ENCODE data around the gene LMO4. TPM values are rescaled to one million over a fixed set of nuclear protein-coding genes. Genes with fewer than 3 reads are reported as not detected.

LMO4 gene
- total RNA-seq, 2 donors from 2014 or later: 38.3 to 49.3 TPM

DNA sequence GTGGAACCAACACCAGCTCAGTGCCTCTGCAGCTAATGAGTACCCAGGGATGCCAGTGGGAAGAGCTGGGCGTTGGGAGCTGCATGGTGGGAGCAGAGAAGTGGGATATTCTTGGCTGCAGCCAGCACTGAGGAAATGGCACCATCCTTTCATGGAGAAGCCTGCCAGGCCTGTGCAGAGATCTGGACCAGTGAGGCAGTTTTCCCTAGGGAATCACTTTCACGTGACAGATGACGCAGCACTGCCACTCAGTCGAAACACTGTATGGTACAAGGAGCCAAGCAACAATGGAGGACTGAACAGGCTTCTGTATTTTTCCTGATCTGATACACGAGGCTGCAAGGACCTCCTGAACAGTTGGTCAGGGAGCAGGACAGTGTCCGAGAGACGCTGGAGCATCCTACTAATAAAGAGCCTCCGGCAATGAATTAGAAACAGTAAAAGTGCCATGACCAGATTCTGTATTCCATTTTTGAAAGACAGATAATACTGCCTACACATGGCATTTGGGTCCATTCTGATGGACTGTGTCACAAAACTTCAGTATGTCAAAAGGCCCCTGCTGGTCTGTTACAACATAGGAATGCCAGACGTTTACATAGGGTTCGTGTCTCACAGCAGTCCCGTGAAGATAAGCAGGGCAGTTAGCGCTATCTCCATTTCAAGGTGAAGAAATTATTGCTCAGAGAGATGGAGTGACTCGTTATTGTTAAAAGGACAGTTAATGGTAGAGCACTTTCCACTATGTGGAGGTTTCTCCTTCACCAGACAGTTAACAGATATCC is 44.0 kb upstream of the LMO4 start:
- TF ChIP-seq CTCF (conservative IDR thresholded peaks at IDR 0.05): no peak
- H3K4me1 ChIP-seq (ENCODE audit: control insufficient read depth, insufficient read depth, low read length): no peaks in the 10 kb centered on the region
- no peaks in the 10 kb centered on the region for H3K36me3 ChIP-seq (ENCODE audit: control insufficient read depth, insufficient read depth, low read length)
- no peak overlapping the region for H3K4me3 ChIP-seq (ENCODE audit: low read length)
- DNase-seq: no peak
- Mint-ChIP-seq H3K4me3 (no peak overlapping the region), H3K4me1 (peaks cover 3% of the 10 kb centered on the region), H3K27ac (no peak overlapping the region), H3K27me3 (ENCODE audit: insufficient read depth) (peaks cover 1% of the 10 kb centered on the region), H3K36me3 (ENCODE audit: low read depth) (no peaks in the 10 kb centered on the region), H3K9me3 (no peaks in the 10 kb centered on the region)
- no peaks in the 10 kb centered on the region for H3K27me3 ChIP-seq (ENCODE audit: control insufficient read depth, insufficient read depth, low read length, poor library complexity, severe bottlenecking)
- H3K9me3 ChIP-seq (ENCODE audit: control insufficient read depth, low read length): no peaks in the 10 kb centered on the region
- WGBS, 2 experiments (ENCODE audit: insufficient coverage in 1 of 2, insufficient read length in 1 of 2): 85 to 88% methylated on average over 12 to 13 of the region's 13 CpGs
- no peak overlapping the region for H3K9ac ChIP-seq (ENCODE audit: extremely low read depth, low read length, poor library complexity, severe bottlenecking)
- H3K27ac ChIP-seq (ENCODE audit: low read depth, low read length): no peak overlapping the region

DNA sequence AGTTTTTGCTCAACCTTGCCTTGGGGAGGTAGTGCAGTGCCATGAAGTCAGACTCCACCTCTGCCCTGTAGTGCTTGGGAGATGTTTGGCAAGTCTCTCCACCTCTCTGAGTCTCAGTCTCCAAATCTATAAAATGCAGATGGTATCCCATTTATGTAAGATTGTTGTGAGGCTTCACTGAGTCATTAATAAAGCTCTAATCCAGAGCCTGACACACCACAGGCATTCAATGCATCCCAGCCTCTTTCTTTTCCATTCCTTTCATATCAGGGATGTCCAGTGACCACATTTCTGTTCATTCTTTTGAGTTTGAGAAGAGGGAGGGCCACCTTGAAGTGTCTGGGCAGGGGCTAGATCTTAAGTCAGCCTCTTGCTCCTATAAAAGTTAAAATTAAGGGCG is 37.6 kb upstream of the LMO4 start:
- peaks cover 2% of the 10 kb centered on the region for H3K4me1 Mint-ChIP-seq

DNA sequence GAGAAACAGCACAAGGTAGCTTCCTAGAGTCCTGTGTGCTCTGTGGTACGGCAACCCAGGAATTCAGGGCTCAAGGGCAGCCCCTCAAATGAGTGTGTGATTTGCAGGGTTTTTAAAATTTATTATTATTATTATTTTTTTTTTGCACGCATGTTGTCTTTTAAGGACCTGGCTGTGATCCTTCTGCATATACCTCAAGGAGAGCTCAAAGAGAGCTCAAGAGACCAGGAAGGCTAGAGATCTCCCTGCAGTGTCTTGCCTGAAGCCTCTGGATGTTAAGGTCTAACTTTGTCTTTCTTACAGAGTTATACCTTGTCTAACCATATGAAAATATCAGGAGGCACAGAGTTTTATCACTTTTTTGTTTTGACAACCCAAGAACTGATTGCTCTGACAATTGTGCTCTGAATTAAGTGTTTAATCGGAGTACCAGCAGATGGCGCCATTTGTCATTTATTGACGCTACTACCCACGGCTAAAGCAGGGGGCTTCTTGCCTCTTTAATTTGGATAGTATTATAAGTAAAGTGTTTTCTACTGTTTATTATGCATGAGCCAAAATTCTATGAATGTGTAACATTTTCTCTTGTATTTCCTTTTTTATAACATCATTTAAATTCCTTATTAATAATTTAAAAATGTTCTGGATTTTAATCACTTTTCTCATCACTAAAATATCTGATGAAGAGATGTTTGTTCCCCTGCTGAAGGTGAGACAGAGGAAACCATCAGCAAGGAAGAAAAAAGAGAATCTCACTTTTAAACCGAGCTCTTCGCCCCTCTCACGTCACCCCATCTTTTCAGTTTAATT is 35.8 kb upstream of the LMO4 start:
- H3K9me3 Mint-ChIP-seq: no peaks in the 10 kb centered on the region
- no peaks in the 10 kb centered on the region for H3K36me3 ChIP-seq (ENCODE audit: control insufficient read depth, insufficient read depth, low read length)
- no peaks in the 10 kb centered on the region for H3K36me3 Mint-ChIP-seq (ENCODE audit: low read depth)
- peaks cover 8% of the 10 kb centered on the region for H3K27me3 ChIP-seq (ENCODE audit: control insufficient read depth, insufficient read depth, low read length, poor library complexity, severe bottlenecking)
- DNase-seq: peak; percentile 87
- no peak overlapping the region for H3K4me3 ChIP-seq (ENCODE audit: low read length)
- no peaks in the 10 kb centered on the region for H3K9me3 ChIP-seq (ENCODE audit: control insufficient read depth, low read length)
- H3K4me1 ChIP-seq (ENCODE audit: control insufficient read depth, insufficient read depth, low read length): no peaks in the 10 kb centered on the region
- WGBS, 2 experiments (ENCODE audit: insufficient coverage in 1 of 2, insufficient read length in 1 of 2): 0 to 35% methylated on average over 2 to 6 of the region's 9 CpGs
- H3K27ac ChIP-seq (ENCODE audit: low read depth, low read length): no peak overlapping the region
- H3K4me3 Mint-ChIP-seq: no peak overlapping the region
- no peak overlapping the region for H3K9ac ChIP-seq (ENCODE audit: extremely low read depth, low read length, poor library complexity, severe bottlenecking)
- peak; percentile 94 for TF ChIP-seq CTCF (conservative IDR thresholded peaks at IDR 0.05)
- H3K27me3 Mint-ChIP-seq (ENCODE audit: insufficient read depth): peaks cover 6% of the 10 kb centered on the region
- H3K4me1 Mint-ChIP-seq: peaks cover 2% of the 10 kb centered on the region
- H3K27ac Mint-ChIP-seq: no peak overlapping the region

More for the DNA sequence above, 37.6 kb upstream of the LMO4 start:
- TF ChIP-seq CTCF (conservative IDR thresholded peaks at IDR 0.05): no peak
- no peaks in the 10 kb centered on the region for H3K36me3 Mint-ChIP-seq (ENCODE audit: low read depth)
- H3K27me3 Mint-ChIP-seq (ENCODE audit: insufficient read depth): peaks cover 6% of the 10 kb centered on the region
- 70 to 83% methylated on average over 1 of the region's 1 CpG for WGBS, 2 experiments (ENCODE audit: insufficient coverage in 1 of 2, insufficient read length in 1 of 2)
- Histone ChIP-seq H3K9ac (ENCODE audit: extremely low read depth, low read length, poor library complexity, severe bottlenecking) (no peak overlapping the region), H3K27me3 (ENCODE audit: control insufficient read depth, insufficient read depth, low read length, poor library complexity, severe bottlenecking) (peaks cover 8% of the 10 kb centered on the region), H3K27ac (ENCODE audit: low read depth, low read length) (no peak overlapping the region), H3K36me3 (ENCODE audit: control insufficient read depth, insufficient read depth, low read length) (no peaks in the 10 kb centered on the region), H3K9me3 (ENCODE audit: control insufficient read depth, low read length) (no peaks in the 10 kb centered on the region), H3K4me1 (ENCODE audit: control insufficient read depth, insufficient read depth, low read length) (no peaks in the 10 kb centered on the region), H3K4me3 (ENCODE audit: low read length) (no peak overlapping the region)
- no peaks in the 10 kb centered on the region for H3K9me3 Mint-ChIP-seq
- H3K27ac Mint-ChIP-seq: no peak overlapping the region
- H3K4me3 Mint-ChIP-seq: no peak overlapping the region
- no peak for DNase-seq

Data from endodermal cell (in vitro differentiated cells).